Stimulated activated naive B cell treated with anti-CD40 and anti-IgM and Interleukin-4, amounts not matched to agents 10 μg/mL and 1 μg/mL and 100 μg/mL, for 72 hours (primary cell): ENCODE results near the gene NBPF11.
"Not testable (repeated sequence)": the region's sequence is repeated elsewhere in the genome, so short reads cannot be mapped to it uniquely, and the experiment has no call there.

Source experiments
- ATAC-seq, 2 donors: fragments of 150-1000 bp; cut with Tn5 transposase; replicated peaks; 2 replicates each; pipeline ENCODE4 v1.10.0; 2021; ENCODE audit warnings: moderate library complexity in 1 of 2
- DNase-seq: peaks from one replicate; pipeline ENCODE4 v3.0.0; 2021
- H3K27ac Mint-ChIP-seq: one replicate; pipeline ENCODE4 v1.8.0; 2022; ENCODE audit warnings: mild to moderate bottlenecking, mixed read lengths
- H3K27me3 Mint-ChIP-seq, 2 donors: one replicate each; pipeline ENCODE4 v1.8.0; 2022; ENCODE audit warnings: mixed read lengths in 2 of 2
- H3K36me3 Mint-ChIP-seq, 2 donors: one replicate each; pipeline ENCODE4 v1.8.0; 2022; ENCODE audit warnings: mixed read lengths in 2 of 2, mild to moderate bottlenecking in 1 of 2
- H3K4me1 Mint-ChIP-seq, 2 donors: one replicate each; pipeline ENCODE4 v1.8.0; 2022; ENCODE audit warnings: mixed read lengths in 2 of 2, mild to moderate bottlenecking in 1 of 2
- H3K4me3 Mint-ChIP-seq, 2 donors: one replicate each; pipeline ENCODE4 v1.8.0; 2022; ENCODE audit warnings: mild to moderate bottlenecking in 2 of 2, mixed read lengths in 2 of 2, moderate library complexity in 1 of 2
- H3K9me3 Mint-ChIP-seq, 2 donors: one replicate each; pipeline ENCODE4 v1.8.0; 2022; ENCODE audit warnings: mixed read lengths in 2 of 2, mild to moderate bottlenecking in 1 of 2

The NBPF11 gene

DNA sequence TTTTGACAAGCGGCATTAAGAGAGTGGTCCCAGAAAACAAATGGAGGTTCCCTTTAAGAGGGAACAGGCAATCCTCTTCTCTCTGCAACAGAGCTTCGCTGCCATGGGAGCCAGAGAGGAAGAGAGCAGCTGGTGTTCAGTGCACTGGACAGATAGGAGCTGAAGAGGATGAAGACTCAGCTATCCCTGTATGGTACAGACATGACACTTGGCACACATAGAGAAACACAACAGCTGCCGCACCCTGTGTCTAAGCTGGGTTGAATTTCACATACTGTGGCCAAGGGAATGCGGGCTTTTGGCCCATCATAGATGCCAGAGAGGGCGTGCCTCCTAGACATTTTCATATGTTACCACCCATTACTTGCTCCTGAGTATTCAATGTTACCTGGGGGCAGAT, 29.7 kb downstream of the NBPF11 start:
- not testable (repeated sequence) for H3K4me3 Mint-ChIP-seq, H3K9me3 Mint-ChIP-seq, H3K4me1 Mint-ChIP-seq, DNase-seq, H3K27ac Mint-ChIP-seq, ATAC-seq, H3K36me3 Mint-ChIP-seq, H3K27me3 Mint-ChIP-seq

DNA sequence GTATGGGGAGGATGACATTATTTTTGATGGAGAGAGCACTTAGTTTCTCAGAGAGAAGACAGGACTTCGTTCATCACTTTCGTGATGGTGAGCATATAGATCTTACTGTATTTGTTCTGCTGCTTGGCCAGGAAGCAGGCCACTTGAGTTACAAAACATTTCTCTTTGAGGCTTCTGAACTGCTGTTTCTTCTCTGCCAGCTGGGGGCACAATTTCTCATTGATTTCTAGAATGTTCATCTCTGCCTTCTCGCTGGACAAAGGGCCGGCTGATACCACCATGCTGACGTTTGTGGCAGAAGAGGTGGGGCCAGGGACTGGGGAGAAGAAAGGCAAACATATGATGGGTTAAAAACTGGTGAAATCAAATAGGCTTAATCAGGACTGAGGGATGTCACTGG, 31.7 kb downstream of the NBPF11 start:
- H3K36me3 Mint-ChIP-seq, H3K9me3 Mint-ChIP-seq, H3K27me3 Mint-ChIP-seq, DNase-seq, ATAC-seq, H3K27ac Mint-ChIP-seq, H3K4me1 Mint-ChIP-seq, H3K4me3 Mint-ChIP-seq: not testable (repeated sequence)

DNA sequence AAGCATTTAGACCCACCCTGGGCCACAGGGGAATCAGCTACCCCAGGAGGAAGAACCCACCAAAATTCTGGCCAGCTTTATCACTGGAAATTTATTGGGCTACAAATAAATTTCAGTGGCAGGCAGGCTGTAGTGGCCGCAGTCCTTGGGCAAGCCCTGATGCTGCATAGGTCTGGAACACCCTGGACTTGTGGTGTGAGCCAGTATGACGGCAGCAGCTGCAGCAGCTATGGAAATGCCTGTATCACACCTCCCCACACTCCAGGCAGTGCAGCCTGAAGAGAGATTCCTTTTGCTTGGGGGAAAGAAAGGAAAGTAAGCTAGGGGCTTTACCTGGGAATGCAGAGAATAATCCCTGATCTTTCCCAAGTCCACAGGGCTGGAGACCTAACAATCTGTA, 56.3 kb downstream of the NBPF11 start:
- not testable (repeated sequence) for H3K9me3 Mint-ChIP-seq, H3K36me3 Mint-ChIP-seq, H3K27me3 Mint-ChIP-seq, DNase-seq, H3K4me1 Mint-ChIP-seq, H3K27ac Mint-ChIP-seq, H3K4me3 Mint-ChIP-seq, ATAC-seq

DNA sequence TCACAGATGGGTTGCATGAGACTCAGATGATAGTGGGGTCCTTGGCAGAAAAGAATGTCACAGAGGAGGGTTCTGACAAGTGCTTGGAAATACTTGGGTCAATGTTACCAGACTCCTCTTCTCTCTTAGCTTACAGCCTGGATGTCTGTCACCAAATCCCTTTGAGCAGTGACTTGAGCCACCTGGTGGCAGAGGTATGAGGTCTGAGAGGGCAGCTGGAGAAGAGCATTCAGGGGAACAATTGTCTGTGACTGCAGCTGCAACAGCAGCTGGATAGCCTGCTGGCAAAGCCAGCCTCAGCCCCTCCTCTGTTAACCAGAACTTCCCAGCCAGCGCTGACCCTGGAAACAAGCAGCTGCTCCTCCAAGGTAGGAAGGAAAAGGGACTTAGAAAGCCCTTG, 65.9 kb downstream of the NBPF11 start:
- H3K4me3 Mint-ChIP-seq, DNase-seq, H3K36me3 Mint-ChIP-seq: not testable (repeated sequence)

DNA sequence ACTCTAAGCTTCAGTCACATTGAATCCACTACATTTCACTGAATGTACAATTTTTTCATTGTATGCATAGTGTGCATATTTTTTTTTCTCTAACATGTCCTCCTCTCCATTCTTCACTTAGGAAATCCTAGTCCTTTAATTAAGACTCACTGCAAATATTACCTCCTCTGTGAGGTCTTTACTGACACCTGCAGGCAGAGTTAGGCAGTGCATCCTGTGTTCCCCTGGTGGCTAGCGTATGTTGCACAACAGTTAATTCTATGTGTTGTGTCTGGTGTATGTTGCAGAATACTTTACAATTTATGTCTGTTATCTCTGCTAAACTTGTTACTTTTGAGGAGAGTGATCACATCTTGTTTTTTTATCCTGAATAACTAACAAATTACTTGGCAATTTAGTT, 70.9 kb downstream of the NBPF11 start:
- not testable (repeated sequence) for H3K9me3 Mint-ChIP-seq, H3K4me3 Mint-ChIP-seq, H3K36me3 Mint-ChIP-seq, DNase-seq, H3K27me3 Mint-ChIP-seq, H3K27ac Mint-ChIP-seq, H3K4me1 Mint-ChIP-seq
- peak; percentile 76 to 84 for ATAC-seq

More for the DNA sequence above, 65.9 kb downstream of the NBPF11 start:
- not testable (repeated sequence) for ATAC-seq, H3K4me1 Mint-ChIP-seq, H3K27ac Mint-ChIP-seq, H3K9me3 Mint-ChIP-seq, H3K27me3 Mint-ChIP-seq

DNA sequence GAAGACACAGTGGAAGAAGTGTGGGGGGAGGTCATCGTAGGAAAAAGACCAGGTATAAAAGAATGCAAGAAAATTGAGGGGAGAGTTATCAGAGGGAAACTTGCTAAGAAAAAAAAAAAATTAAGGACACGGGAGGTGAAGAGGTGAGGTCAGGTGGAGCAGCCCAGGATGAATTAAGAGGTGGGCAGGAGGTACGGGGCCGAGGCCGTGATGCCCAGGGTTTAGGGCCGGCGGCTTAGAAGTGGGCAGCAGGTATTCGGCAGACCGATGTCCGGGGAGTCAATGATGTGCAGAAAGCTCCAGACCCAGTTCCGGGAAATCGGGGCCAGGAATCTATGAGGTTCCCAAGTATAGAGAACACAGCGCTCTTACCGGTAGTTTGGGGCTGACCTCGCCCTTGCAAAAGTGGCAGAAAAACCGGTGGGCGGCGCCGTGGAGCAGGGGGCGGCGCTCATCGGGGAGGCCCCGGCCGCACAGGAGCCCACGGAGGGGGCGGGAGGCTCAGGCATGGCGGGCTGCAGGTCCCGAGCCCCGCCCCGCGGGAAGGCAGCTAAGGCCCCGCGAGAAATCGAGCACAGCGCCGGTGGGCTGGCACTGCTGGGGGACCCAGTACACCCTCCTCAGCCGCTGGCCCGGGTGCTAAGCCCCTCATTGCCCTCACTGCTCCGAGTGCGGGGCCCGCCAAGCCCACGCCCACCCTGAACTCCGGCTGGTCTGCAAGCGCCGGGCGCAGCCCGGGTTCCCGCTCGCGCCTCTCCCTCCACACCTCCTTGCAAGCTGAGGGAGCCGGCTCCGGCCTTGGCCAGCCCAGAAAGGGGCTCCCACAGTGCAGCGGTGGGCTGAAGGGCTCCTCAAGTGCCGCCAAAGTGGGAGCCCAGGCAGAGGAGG, 73.2 kb downstream of the NBPF11 start:
- H3K4me3 Mint-ChIP-seq, H3K27me3 Mint-ChIP-seq, DNase-seq, H3K4me1 Mint-ChIP-seq, H3K36me3 Mint-ChIP-seq, H3K27ac Mint-ChIP-seq, H3K9me3 Mint-ChIP-seq: not testable (repeated sequence)
- ATAC-seq = peak; percentile 63 to 77

DNA sequence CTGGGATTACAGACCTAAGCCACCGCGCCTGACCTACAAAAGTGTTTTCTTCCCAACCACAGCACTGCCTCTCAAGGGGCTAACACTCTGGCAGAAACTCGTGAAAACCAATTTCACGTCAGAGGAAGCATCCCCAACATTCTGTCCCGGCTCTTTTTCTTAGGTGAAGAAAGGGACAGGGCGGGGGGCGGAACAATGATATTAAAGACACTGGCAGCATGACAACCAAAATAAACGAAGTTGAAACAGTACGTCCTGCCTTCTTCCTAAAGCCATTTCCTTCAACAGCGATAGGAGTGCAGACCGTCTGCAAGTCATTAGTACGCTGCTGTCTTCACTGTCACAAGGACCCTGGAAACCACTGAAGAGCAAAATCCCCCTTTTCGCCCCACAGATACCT, 74.0 kb downstream of the NBPF11 start:
- H3K27ac Mint-ChIP-seq, H3K4me3 Mint-ChIP-seq, H3K9me3 Mint-ChIP-seq, DNase-seq, H3K27me3 Mint-ChIP-seq, H3K36me3 Mint-ChIP-seq, H3K4me1 Mint-ChIP-seq: not testable (repeated sequence)
- peak in 1 of 2 donors; percentile 44 for ATAC-seq

DNA sequence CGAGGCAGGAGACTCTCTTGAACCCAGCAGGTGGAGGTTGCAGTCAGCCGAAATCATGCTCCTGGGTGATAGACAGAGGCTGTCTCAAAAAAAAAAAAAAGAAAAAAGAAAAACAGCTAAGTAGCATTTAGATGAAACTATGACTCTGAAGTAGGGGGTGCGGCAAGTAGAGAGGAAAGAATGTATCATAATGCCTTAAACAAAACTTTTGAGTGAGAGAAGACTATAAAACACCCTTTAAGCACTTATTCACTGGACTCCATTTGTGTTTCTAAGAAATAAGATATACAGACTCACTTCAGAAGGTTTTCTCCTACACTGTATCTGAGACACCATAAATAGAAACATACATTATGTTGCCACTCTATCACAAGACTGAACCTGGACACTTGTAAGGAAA, 74.6 kb downstream of the NBPF11 start:
- not testable (repeated sequence) for H3K4me1 Mint-ChIP-seq, H3K9me3 Mint-ChIP-seq, DNase-seq, H3K36me3 Mint-ChIP-seq, H3K27ac Mint-ChIP-seq, H3K27me3 Mint-ChIP-seq, ATAC-seq, H3K4me3 Mint-ChIP-seq

DNA sequence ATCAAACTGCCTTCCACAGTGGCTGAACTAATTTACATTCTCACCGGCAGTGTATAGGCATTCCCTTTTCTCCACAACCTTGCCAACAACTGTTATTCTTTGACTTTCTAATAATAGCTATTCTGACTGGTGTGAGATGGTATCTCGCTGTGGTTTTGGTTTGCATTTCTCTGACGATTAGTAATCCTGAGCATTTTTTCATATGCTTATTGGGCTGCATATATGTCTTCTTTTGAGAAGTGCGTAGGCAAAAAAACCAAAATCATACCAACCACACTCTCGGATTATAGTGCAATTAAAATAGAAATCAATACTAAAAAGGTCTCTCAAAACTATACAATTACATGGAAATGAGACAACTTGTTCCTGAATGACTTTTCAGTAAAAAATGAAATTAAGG, 78.7 kb downstream of the NBPF11 start:
- not testable (repeated sequence) for H3K9me3 Mint-ChIP-seq, DNase-seq, H3K27ac Mint-ChIP-seq, H3K27me3 Mint-ChIP-seq, H3K4me1 Mint-ChIP-seq, H3K4me3 Mint-ChIP-seq, H3K36me3 Mint-ChIP-seq
- ATAC-seq = peak in 1 of 2 donors; percentile 20

DNA sequence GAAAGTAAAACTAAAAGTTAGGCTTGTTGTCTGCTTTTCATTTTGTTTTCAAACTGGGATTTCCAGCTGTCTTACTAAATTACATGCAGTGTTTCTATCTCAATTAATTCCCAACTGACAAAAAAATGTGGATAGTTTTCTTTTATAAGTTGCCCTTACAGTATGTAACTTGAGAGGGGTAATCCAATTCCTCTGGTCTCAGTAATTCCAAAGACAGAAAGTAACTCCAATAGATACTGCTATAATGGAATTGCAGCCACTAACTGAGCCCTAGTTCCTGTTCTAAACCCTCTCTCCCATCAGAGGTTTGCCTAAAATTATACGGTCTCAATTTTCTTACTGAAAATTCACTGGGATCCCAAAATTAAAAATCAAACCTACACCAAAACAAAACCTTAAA, 83.5 kb downstream of the NBPF11 start:
- not testable (repeated sequence) for ATAC-seq, H3K9me3 Mint-ChIP-seq, H3K4me1 Mint-ChIP-seq, DNase-seq, H3K4me3 Mint-ChIP-seq, H3K36me3 Mint-ChIP-seq, H3K27me3 Mint-ChIP-seq, H3K27ac Mint-ChIP-seq

DNA sequence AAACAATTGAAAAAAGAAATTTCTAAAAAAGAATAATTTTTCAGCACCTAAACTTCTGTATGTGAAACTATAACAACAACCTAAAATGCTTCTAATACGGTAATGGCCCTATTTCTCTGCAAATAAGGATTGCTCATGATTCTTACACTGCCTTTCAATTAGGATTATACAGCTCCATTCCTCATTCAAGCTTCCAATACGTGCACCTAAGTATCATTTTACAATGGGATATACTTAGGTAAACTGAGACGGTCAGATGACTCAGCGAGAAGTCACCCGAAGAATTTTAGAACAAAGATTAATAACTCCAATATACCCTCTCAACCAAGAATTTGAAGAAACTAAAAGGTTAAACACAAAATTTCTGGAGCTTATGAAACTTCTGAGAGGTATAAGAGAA, 83.9 kb downstream of the NBPF11 start:
- not testable (repeated sequence) for H3K27me3 Mint-ChIP-seq, H3K27ac Mint-ChIP-seq, H3K4me3 Mint-ChIP-seq, ATAC-seq, H3K9me3 Mint-ChIP-seq, H3K4me1 Mint-ChIP-seq, H3K36me3 Mint-ChIP-seq, DNase-seq

DNA sequence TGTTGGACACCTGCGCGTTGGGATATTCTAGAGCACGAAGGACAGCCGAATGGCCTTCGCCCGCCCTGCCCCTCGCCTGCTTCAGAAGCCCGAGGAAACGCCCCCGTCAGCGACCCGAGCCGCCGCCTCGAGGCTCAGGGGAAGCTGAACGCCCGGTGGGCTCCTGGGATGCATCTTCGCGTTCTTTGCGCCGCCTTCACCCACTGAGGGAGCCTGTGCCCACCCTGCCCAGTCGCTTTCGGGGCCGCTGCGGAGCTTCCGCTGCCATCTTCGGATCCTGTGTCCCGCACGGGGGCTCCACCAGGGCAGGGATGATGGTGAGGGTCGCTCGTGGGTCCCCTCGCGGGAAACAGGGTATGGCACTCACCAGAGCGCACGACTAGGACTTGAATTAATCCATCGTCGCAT, 91.8 kb downstream of the NBPF11 start:
- H3K4me1 Mint-ChIP-seq = not testable (repeated sequence)

DNA sequence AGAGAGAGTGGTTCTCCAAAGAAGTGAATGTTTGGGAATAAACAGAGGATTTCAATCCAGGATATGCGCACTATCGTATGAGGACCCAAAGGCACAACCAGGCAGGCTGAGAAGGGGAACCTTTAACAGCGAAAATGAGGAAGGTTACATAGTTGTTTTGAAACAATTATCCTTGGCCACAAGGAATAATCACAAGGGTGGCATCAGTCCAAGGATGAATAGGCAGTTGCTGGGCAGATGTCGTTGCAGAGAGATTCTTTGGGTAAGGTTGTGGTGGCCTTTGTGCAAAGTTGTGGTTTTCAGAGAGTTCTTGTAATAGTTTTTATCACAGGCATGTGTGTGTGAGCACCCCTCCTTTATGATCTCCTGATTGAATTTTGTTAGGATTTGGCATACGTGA, 94.7 kb downstream of the NBPF11 start:
- H3K4me1 Mint-ChIP-seq, H3K4me3 Mint-ChIP-seq, H3K36me3 Mint-ChIP-seq, H3K9me3 Mint-ChIP-seq, DNase-seq, H3K27ac Mint-ChIP-seq, ATAC-seq: not testable (repeated sequence)
- peaks cover 11 to 20% of the 10 kb centered on the region in 2 donors for H3K27me3 Mint-ChIP-seq

More for the DNA sequence above, 91.8 kb downstream of the NBPF11 start:
- peak; percentile 33 to 37 for ATAC-seq
- not testable (repeated sequence) for DNase-seq, H3K9me3 Mint-ChIP-seq, H3K36me3 Mint-ChIP-seq
- peaks cover 11 to 20% of the 10 kb centered on the region in 2 donors for H3K27me3 Mint-ChIP-seq
- peak overlapping the region; percentile 67 for H3K27ac Mint-ChIP-seq
- H3K4me3 Mint-ChIP-seq = peak overlapping the region; percentile 68 to 78
